B cell (primary cell): ENCODE data around the gene HSPA1A. TPM values are rescaled to one million over a fixed set of nuclear protein-coding genes. Genes with fewer than 3 reads are reported as not detected.

Experiments used
- ATAC-seq: fragments of 200-7000 bp; cut with Tn5 transposase; one replicate; pipeline ENCODE4 v1.10.0; 2021; ENCODE audit warnings: low read depth, mild to moderate bottlenecking, moderate number of reproducible peaks, moderate library complexity
- CTCF ChIA-PET: fragments of 350-600 bp; sonication (Branson Sonifier 250); formaldehyde crosslinking; loops from one replicate; lab custom pipeline; 2021; ENCODE audit warnings: antibody characterized with exemption, inconsistent platforms; lab: Charles Lee
- POLR2A ChIA-PET: fragments of 350-600 bp; sonication (Branson Sonifier 250); formaldehyde crosslinking; loops from one replicate; lab custom pipeline; 2021; ENCODE audit warnings: antibody characterized with exemption; lab: Charles Lee
- DNase-seq: peaks from one replicate; pipeline ENCODE4 v3.0.0; 2013
- H2AFZ ChIP-seq: 2 replicates; pipeline ENCODE4 v1.6.1; 2012; ENCODE audit warnings: mild to moderate bottlenecking, low read depth, low read length; ENCODE audit not compliant: insufficient read depth, poor library complexity, severe bottlenecking
- H3K27ac ChIP-seq, 2 donors: 1 replicate in 1 of 2; 2 replicates in 1 of 2; pipeline ENCODE4 v1.5.1; 2012 to 2013; ENCODE audit warnings: low read length in 2 of 2, mild to moderate bottlenecking in 2 of 2, moderate library complexity in 1 of 2
- H3K27me3 ChIP-seq, 4 experiments: fragments of 200-600 bp in 1 of 4; sonication (generic) in 1 of 4; replicated peaks in 1 of 4; 1 replicate in 2 of 4; 2 replicates in 2 of 4; pipeline versions ENCODE4 v1.6.1 to v1.7.0; 2013 to 2016; ENCODE audit warnings: low read length in 3 of 4, mild to moderate bottlenecking in 2 of 4, mixed read lengths in 1 of 4, moderate library complexity in 1 of 4; ENCODE audit not compliant: insufficient read depth in 4 of 4, control insufficient read depth in 3 of 4; ENCODE audit errors: control extremely low read depth in 1 of 4
- H3K36me3 ChIP-seq, 2 experiments: replicated peaks in 1 of 2; 1 replicate in 1 of 2; 2 replicates in 1 of 2; pipeline versions ENCODE4 v1.6.1 to v1.7.1; 2013; ENCODE audit warnings: low read length in 1 of 2; ENCODE audit not compliant: insufficient read depth in 2 of 2, control insufficient read depth in 1 of 2; ENCODE audit errors: control extremely low read depth in 1 of 2, extremely low read depth in 1 of 2
- H3K4me1 ChIP-seq, 2 donors: fragments of 200-600 bp in 1 of 2; sonication (generic) in 1 of 2; 1 replicate in 1 of 2; 2 replicates in 1 of 2; pipeline versions ENCODE4 v1.5.1 to v1.6.1; 2013 to 2017; ENCODE audit warnings: low read length in 2 of 2; ENCODE audit not compliant: control insufficient read depth in 2 of 2, insufficient read depth in 2 of 2
- H3K4me2 ChIP-seq: replicated peaks from 2 replicates; pipeline ENCODE3; 2012; ENCODE audit warnings: mild to moderate bottlenecking, low read depth, low read length; ENCODE audit not compliant: poor library complexity, severe bottlenecking
- H3K4me3 ChIP-seq, 5 experiments: fragments of 200-600 bp in 1 of 5; sonication (generic) in 1 of 5; 1 replicate in 3 of 5; 2 replicates in 2 of 5; pipeline versions ENCODE4 v1.5.1 to v1.7.0; 2011 to 2016; ENCODE audit warnings: low read length in 4 of 5, mild to moderate bottlenecking in 4 of 5, low read depth in 2 of 5, control low read depth in 1 of 5, moderate library complexity in 1 of 5; ENCODE audit not compliant: insufficient read depth in 1 of 5; ENCODE audit errors: control extremely low read depth in 1 of 5, extremely low read depth in 1 of 5
- H3K79me2 ChIP-seq: fragments of 200-600 bp; sonication (generic); one replicate; pipeline ENCODE4 v1.6.0; 2016; ENCODE audit warnings: low read length; ENCODE audit not compliant: control insufficient read depth, insufficient read depth
- H3K9ac ChIP-seq: fragments of 200-600 bp; sonication (generic); 2 replicates; pipeline ENCODE4 v1.6.1; 2017; ENCODE audit warnings: mild to moderate bottlenecking, low read length, moderate library complexity
- H3K9me3 ChIP-seq, 3 donors: one replicate each; pipeline versions ENCODE4 v1.6.1 to v1.7.1; 2013; ENCODE audit warnings: low read length in 2 of 3; ENCODE audit not compliant: control insufficient read depth in 2 of 3, insufficient read depth in 1 of 3; ENCODE audit errors: control extremely low read depth in 1 of 3
- H4K20me1 ChIP-seq: 2 replicates; pipeline ENCODE4 v1.6.0; 2012; ENCODE audit warnings: mild to moderate bottlenecking, low read length; ENCODE audit not compliant: insufficient read depth, control insufficient read depth, poor library complexity, severe bottlenecking
- H3K27ac Mint-ChIP-seq: one replicate; pipeline ENCODE4 v1.8.0; 2021; ENCODE audit warnings: mixed read lengths
- H3K27me3 Mint-ChIP-seq: one replicate; pipeline ENCODE4 v1.8.0; 2021; ENCODE audit warnings: mixed read lengths
- H3K4me1 Mint-ChIP-seq: one replicate; pipeline ENCODE4 v1.8.0; 2021; ENCODE audit warnings: mixed read lengths
- H3K4me3 Mint-ChIP-seq: one replicate; pipeline ENCODE4 v1.8.0; 2021; ENCODE audit warnings: mixed read lengths
- H3K9me3 Mint-ChIP-seq: one replicate; pipeline ENCODE4 v1.8.0; 2022; ENCODE audit warnings: mixed read lengths; ENCODE audit not compliant: insufficient read depth
- CTCF ChIP-seq: fragments of 200-600 bp; IDR thresholded peaks from one replicate; pipeline ENCODE4 v1.8.0; 2022; ENCODE audit warnings: antibody characterized with exemption, mild to moderate bottlenecking
- EZH2 ChIP-seq: IDR thresholded peaks from 2 replicates; pipeline ENCODE4 v1.6.1; 2012; ENCODE audit warnings: borderline replicate concordance, low read depth, mild to moderate bottlenecking, moderate library complexity, low read length; ENCODE audit not compliant: insufficient read depth, poor library complexity, severe bottlenecking
- WGBS: methylation state at CpG from one replicate; pipeline ENCODE4 v1.1.5; 2013; ENCODE audit warnings: missing lambda C conversion rate; ENCODE audit not compliant: insufficient coverage; 5-methylcytosine and 5-hydroxymethylcytosine counted together
- intact Hi-C: fragments of 100-400 bp; cut with micrococcal nuclease; formaldehyde crosslinking; loops from one replicate; pipeline ENCODE4 v1.10.0; 2022
- polyA plus RNA-seq: library from polyadenylated mRNA; depleted of rRNA; stranded (reverse); fragments of >200 nt; gene quantifications from 2 replicates; pipeline ENCODE4 v1.2.3, GENCODE V29; 2012
- total RNA-seq, 2 donors: library from RNA; stranded (reverse); fragments of 120-200 nt in 1 of 2; gene quantifications; 1 replicate in 1 of 2; 2 replicates in 1 of 2; pipeline versions ENCODE4 v1.2.3 to v1.2.4, GENCODE V29; 2013 to 2022

Gene HSPA1A
- total and polyA plus RNA-seq, 2 donors (not counting 1 experiment from before 2014, with no cell fraction given), result 61.2 to 129 TPM

GRCh38 chr6:31811645-31812044 is 3.7 kb upstream of the HSPA1A start:
- H3K9ac ChIP-seq, result no peak overlapping the region
- H3K79me2 ChIP-seq, result peaks cover 22% of the 10 kb centered on the region
- ChIA-PET CTCF (interaction anchor here (1.2 kb wide), 1 partner anchor 19 kb away, joined by 5 read pairs; no protein-coding TSS in a partner anchor), POLR2A (interaction anchor here (0.6 kb wide), 1 partner anchor 73 kb away, joined by 4 read pairs; no protein-coding TSS in a partner anchor)
- DNase-seq, result no peak
- H2AFZ ChIP-seq, result no peak overlapping the region
- no peak overlapping the region for H3K4me3 Mint-ChIP-seq
- no peak for ATAC-seq
- H3K9me3 ChIP-seq, result no peaks in the 10 kb centered on the region
- TF ChIP-seq EZH2 (no peak), CTCF (no peak)
- H3K4me3 ChIP-seq, result no peak overlapping the region
- no peaks in the 10 kb centered on the region for H3K36me3 ChIP-seq
- H3K4me2 ChIP-seq, result no peak overlapping the region
- no peaks in the 10 kb centered on the region for H3K27me3 ChIP-seq
- H3K9me3 Mint-ChIP-seq, result no peaks in the 10 kb centered on the region
- H3K27ac Mint-ChIP-seq, result no peak overlapping the region
- peaks cover 7 to 21% of the 10 kb centered on the region in 2 donors for H3K4me1 ChIP-seq
- no peaks in the 10 kb centered on the region for H4K20me1 ChIP-seq
- H3K4me1 Mint-ChIP-seq, result peaks cover 19% of the 10 kb centered on the region
- 100% methylated on average over 11 of the region's 12 CpGs for WGBS
- intact Hi-C loops, result no loop called here
- no peak overlapping the region for H3K27ac ChIP-seq
- H3K27me3 Mint-ChIP-seq, result no peaks in the 10 kb centered on the region

- H3K4me3 ChIP-seq, result no peak overlapping the region
- H3K4me3 Mint-ChIP-seq, result peak overlapping the region; percentile 96
- no peak overlapping the region for H3K27ac ChIP-seq
- no peak for TF ChIP-seq EZH2
- no peak for TF ChIP-seq CTCF
- H4K20me1 ChIP-seq, result no peaks in the 10 kb centered on the region
- ChIA-PET CTCF (interaction anchor here (1.0 to 3.6 kb wide), 9 partner anchors 14 to 100 kb away, joined by 3 to 49 read pairs (median 4); partner anchors contain the start of genes DDAH2, MSH5 and NEU1), POLR2A (interaction anchor here (1.4 to 2.9 kb wide), 4 partner anchors 17 to 90 kb away, joined by 7 to 37 read pairs (median 11); partner anchors contain the start of genes MPIG6B, MSH5 and VARS1)
- no peaks in the 10 kb centered on the region for H3K9me3 ChIP-seq
- peak overlapping the region; percentile 87 for H2AFZ ChIP-seq
- 100% methylated on average over 4 of the region's 7 CpGs for WGBS
- DNase-seq, result no peak
- H3K9ac ChIP-seq, result no peak overlapping the region
- peaks cover 12% of the 10 kb centered on the region for H3K79me2 ChIP-seq
- no peaks in the 10 kb centered on the region for H3K27me3 ChIP-seq
- H3K9me3 Mint-ChIP-seq, result no peaks in the 10 kb centered on the region
- no peaks in the 10 kb centered on the region for H3K36me3 ChIP-seq
- peak overlapping the region; percentile 94 for H3K4me2 ChIP-seq
- H3K27me3 Mint-ChIP-seq, result no peaks in the 10 kb centered on the region
- intact Hi-C loops, result no loop called here
- H3K4me1 ChIP-seq, result peaks cover 15 to 30% of the 10 kb centered on the region in 2 donors
- peaks cover 20% of the 10 kb centered on the region for H3K4me1 Mint-ChIP-seq
- no peak for ATAC-seq
- no peak overlapping the region for H3K27ac Mint-ChIP-seq
Measured at GRCh38 chr6:31813465-31813849, 1.9 kb upstream of the HSPA1A start.
